ENCODE measurements around the gene SCRN2.

SCRN2 gene

GRCh38 chr17:47840742-47841487 is at the start of gene SCRN2:
Gene SCRN2, minus strand, starts transcription at chr17:47841273. Its CDS starts 430 bp downstream, at chr17:47840843.
- Mint-ChIP-seq H3K36me3 (ENCODE audit: low read depth) (peaks cover 1% of the 10 kb centered on the region), H3K27ac (peak within 1 kb of the TSS; percentile 66 to 91 (median 89)), H3K4me1 (peaks cover 47% of the 10 kb centered on the region), H3K9me3 (no peaks in the 10 kb centered on the region), H3K27me3 (ENCODE audit: low read depth) (peaks cover 26% of the 10 kb centered on the region), H3K4me3 (peak within 1 kb of the TSS; percentile 95 to 99 (median 95))
- TF ChIP-seq, protein P1, sequence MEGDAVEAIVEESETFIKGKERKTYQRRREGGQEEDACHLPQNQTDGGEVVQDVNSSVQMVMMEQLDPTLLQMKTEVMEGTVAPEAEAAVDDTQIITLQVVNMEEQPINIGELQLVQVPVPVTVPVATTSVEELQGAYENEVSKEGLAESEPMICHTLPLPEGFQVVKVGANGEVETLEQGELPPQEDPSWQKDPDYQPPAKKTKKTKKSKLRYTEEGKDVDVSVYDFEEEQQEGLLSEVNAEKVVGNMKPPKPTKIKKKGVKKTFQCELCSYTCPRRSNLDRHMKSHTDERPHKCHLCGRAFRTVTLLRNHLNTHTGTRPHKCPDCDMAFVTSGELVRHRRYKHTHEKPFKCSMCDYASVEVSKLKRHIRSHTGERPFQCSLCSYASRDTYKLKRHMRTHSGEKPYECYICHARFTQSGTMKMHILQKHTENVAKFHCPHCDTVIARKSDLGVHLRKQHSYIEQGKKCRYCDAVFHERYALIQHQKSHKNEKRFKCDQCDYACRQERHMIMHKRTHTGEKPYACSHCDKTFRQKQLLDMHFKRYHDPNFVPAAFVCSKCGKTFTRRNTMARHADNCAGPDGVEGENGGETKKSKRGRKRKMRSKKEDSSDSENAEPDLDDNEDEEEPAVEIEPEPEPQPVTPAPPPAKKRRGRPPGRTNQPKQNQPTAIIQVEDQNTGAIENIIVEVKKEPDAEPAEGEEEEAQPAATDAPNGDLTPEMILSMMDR (IDR thresholded peaks at IDR 0.05; ENCODE audit: unreplicated experiment in 3 of 3) = peak; percentile 97 to 98 (median 97)

GRCh38 chr17:47889734-47890529 is 48.9 kb upstream of the SCRN2 start:
- Mint-ChIP-seq H3K9me3 (no peaks in the 10 kb centered on the region), H3K36me3 (ENCODE audit: low read depth) (no peaks in the 10 kb centered on the region), H3K4me3 (peak overlapping the region in 2 of 3 experiments; percentile 20 to 56), H3K27ac (peak overlapping the region in 2 of 3 experiments; percentile 25 to 33), H3K4me1 (peaks cover 14% of the 10 kb centered on the region), H3K27me3 (ENCODE audit: low read depth) (peaks cover 10% of the 10 kb centered on the region)
- TF ChIP-seq, protein P1 (IDR thresholded peaks at IDR 0.05; ENCODE audit: unreplicated experiment in 3 of 3) = peak; percentile 96 to 98 (median 97)

DNA sequence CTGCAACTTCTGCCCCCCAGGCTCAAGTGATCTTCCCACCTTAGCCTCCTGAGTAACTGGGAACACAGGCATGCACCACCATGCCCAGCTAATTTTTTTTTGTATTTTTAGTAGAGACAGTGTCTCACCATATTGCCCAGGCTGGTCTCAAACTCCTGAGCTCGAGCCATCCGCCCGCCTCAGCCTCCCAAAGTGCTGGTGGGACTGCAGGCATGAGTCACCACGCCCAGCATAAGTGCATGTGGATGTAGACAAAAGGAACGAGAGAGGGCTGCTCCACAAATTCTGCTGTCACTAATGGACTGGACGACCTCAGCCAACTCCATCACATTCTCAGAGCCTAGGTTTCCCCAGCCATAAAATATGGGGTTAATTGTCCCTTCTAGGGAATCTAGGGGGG is 47.2 kb upstream of the SCRN2 start:
- peaks cover 25% of the 10 kb centered on the region for H3K27me3 Mint-ChIP-seq (ENCODE audit: low read depth)
- H3K27ac Mint-ChIP-seq = no peak overlapping the region
- H3K4me3 Mint-ChIP-seq = no peak overlapping the region
- H3K36me3 Mint-ChIP-seq (ENCODE audit: low read depth) = no peaks in the 10 kb centered on the region
- H3K4me1 Mint-ChIP-seq = peaks cover 22% of the 10 kb centered on the region
- H3K9me3 Mint-ChIP-seq = no peaks in the 10 kb centered on the region
- TF ChIP-seq, protein P1 (IDR thresholded peaks at IDR 0.05; ENCODE audit: unreplicated experiment in 3 of 3) = no peak

DNA sequence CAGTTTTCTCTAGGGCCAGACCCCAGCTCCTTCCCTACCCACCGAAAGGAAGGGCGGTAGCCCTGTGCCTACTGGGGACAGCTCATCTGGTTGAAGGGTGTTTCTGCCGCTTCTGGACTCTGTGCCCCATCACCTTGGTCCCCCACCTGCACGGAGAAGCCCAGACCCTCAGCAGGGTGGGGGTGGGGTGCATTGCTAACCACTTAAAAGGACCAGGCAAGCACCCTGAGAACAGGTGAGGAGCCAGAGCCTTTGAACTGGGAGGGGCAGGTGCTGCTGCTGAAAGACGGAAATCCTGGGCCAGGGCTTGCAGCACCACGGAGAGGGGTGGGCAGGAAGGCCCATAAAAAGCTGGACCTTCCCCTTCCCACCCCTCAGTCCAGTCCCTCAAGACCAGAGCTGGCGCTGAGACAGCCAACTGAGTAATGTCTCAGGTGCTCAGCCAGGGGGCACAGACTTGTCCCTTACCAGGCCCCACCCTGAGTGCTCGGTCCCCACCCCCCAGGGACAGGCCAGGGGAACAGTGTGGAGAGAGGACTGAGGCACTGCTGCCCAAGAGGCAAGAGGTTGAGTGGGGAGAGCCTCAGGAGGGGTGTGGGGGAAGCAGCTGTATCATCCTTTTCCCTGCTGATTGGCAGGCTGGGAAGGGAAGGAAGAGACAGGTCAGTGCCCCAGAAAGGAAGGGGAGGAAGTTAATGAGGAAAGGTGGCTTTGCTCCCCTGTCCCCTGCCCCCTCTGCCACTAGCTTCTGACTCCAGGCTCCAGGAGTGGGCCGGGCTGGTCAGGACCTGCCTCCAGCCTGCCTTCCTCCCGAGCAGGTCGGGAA is 44.0 kb upstream of the SCRN2 start:
- Mint-ChIP-seq H3K4me1 (peaks cover 29% of the 10 kb centered on the region), H3K4me3 (peak overlapping the region in 2 of 3 experiments; percentile 49 to 53), H3K36me3 (ENCODE audit: low read depth) (no peaks in the 10 kb centered on the region), H3K27me3 (ENCODE audit: low read depth) (peaks cover 44% of the 10 kb centered on the region), H3K27ac (peak overlapping the region; percentile 64 to 89 (median 75)), H3K9me3 (no peaks in the 10 kb centered on the region)
- TF ChIP-seq, protein P1 (IDR thresholded peaks at IDR 0.05; ENCODE audit: unreplicated experiment in 3 of 3) = no peak

- Mint-ChIP-seq H3K4me1 (peaks cover 29% of the 10 kb centered on the region), H3K4me3 (peak overlapping the region in 1 of 3 experiments; percentile 2), H3K9me3 (no peaks in the 10 kb centered on the region), H3K36me3 (ENCODE audit: low read depth) (no peaks in the 10 kb centered on the region), H3K27me3 (ENCODE audit: low read depth) (peaks cover 44% of the 10 kb centered on the region), H3K27ac (peak overlapping the region; percentile 64 to 70 (median 69))
- TF ChIP-seq, protein P1 (IDR thresholded peaks at IDR 0.05; ENCODE audit: unreplicated experiment in 3 of 3) = no peak
Measured at GRCh38 chr17:47884427-47884740, 43.3 kb upstream of the SCRN2 start.

All from nephron (organoid).